Memory B cell (primary cell): ENCODE results near the gene MYO6.

Source experiments
- ATAC-seq: fragments of 150-1000 bp; cut with Tn5 transposase; 2 replicates; pipeline ENCODE4 v1.10.0; 2021; ENCODE audit warnings: low read depth, mild to moderate bottlenecking, moderate library complexity
- DNase-seq, 2 donors: peaks; one replicate each; pipeline ENCODE4 v3.0.0; 2022; ENCODE audit warnings: low spot score in 2 of 2
- H3K27ac Mint-ChIP-seq: one replicate; pipeline ENCODE4 v1.8.0; 2022; ENCODE audit warnings: mild to moderate bottlenecking, moderate library complexity, mixed read lengths
- H3K27me3 Mint-ChIP-seq: one replicate; pipeline ENCODE4 v1.8.0; 2022; ENCODE audit warnings: mixed read lengths
- H3K36me3 Mint-ChIP-seq: one replicate; pipeline ENCODE4 v1.8.0; 2022; ENCODE audit warnings: mild to moderate bottlenecking, mixed read lengths
- H3K4me1 Mint-ChIP-seq: one replicate; pipeline ENCODE4 v1.8.0; 2022; ENCODE audit warnings: mixed read lengths
- H3K4me3 Mint-ChIP-seq: one replicate; pipeline ENCODE4 v1.8.0; 2022; ENCODE audit warnings: mild to moderate bottlenecking, moderate library complexity, mixed read lengths
- H3K9me3 Mint-ChIP-seq: one replicate; pipeline ENCODE4 v1.8.0; 2022; ENCODE audit warnings: mixed read lengths

MYO6 gene

GRCh38 chr6:75791881-75792280, 42.8 kb downstream of the MYO6 start:
- ATAC-seq (no peak), DNase-seq (no peak)
- Mint-ChIP-seq H3K9me3 (no peaks in the 10 kb centered on the region), H3K4me3 (no peak overlapping the region), H3K4me1 (no peaks in the 10 kb centered on the region), H3K27ac (no peak overlapping the region), H3K27me3 (peaks cover 5% of the 10 kb centered on the region), H3K36me3 (no peaks in the 10 kb centered on the region)

- DNase-seq: no peak
- Mint-ChIP-seq H3K36me3 (no peaks in the 10 kb centered on the region), H3K4me3 (no peak overlapping the region), H3K27me3 (no peaks in the 10 kb centered on the region), H3K9me3 (no peaks in the 10 kb centered on the region), H3K4me1 (no peaks in the 10 kb centered on the region), H3K27ac (no peak overlapping the region)
- no peak for ATAC-seq
Observed at GRCh38 chr6:75794351-75794846, 45.4 kb downstream of the MYO6 start.

DNA sequence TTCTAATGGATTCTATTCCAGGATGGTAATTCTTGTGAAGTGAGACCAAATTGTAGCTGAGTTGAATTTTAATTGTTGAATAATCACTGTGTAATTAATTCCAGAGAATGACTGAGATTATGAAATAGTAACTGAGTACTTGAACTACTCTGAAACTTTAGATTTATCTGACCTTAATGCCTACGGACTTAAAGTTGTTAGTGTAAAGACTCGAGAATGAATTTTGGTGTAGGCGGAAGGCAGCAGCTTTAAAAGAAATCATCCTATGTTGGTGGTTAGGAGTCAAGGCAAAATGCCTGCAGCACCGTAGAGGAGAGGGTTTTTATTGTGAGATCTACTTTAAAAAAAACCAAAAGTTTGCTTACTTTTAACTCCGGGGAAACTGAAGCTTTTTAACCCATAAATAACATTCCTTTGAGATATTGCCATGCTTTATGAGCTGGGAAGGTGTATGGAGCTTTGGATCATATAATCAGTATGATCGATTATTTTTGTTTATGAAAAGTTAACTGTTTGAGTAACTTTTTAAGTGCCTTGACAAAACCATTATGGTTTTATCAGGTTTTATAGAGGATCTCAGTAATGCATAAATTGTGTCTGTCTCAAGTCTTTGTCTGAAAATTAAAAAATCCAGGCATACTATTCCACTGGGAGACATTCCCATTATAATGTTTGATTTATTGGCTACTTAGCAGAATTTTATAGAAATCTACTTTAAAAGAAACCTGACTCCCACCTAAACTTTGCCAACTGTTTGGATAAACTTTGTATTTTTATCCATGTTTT, 46.1 kb downstream of the MYO6 start:
- Mint-ChIP-seq H3K4me1 (no peaks in the 10 kb centered on the region), H3K9me3 (no peaks in the 10 kb centered on the region), H3K27ac (no peak overlapping the region), H3K4me3 (no peak overlapping the region), H3K27me3 (no peaks in the 10 kb centered on the region), H3K36me3 (no peaks in the 10 kb centered on the region)
- ATAC-seq: no peak
- DNase-seq: no peak

GRCh38 chr6:75796723-75797122, 47.7 kb downstream of the MYO6 start:
- Mint-ChIP-seq H3K4me3 (no peak overlapping the region), H3K9me3 (no peaks in the 10 kb centered on the region), H3K4me1 (no peaks in the 10 kb centered on the region), H3K27ac (no peak overlapping the region), H3K36me3 (no peaks in the 10 kb centered on the region), H3K27me3 (peaks cover 2% of the 10 kb centered on the region)
- DNase-seq (no peak), ATAC-seq (no peak)

DNA sequence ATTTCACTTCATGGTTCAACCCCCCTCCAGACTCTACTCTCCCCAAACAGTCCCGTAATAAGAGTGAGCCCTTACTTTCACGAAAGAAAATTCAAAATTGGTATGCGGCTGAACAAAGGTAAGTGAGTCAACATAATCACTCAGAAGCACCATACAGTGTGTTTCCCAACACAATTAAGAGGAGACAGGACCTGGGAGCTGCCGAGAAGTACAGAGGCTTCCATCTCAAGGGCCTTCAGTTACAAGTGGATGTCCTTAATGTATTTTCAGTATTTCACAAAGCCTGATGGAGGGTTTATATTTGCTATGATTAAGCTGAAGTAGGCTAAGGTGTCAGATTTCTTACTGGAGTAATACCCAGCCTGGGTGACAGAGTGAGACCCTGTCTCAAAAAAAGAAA, 51.1 kb downstream of the MYO6 start:
- Mint-ChIP-seq H3K4me3 (no peak overlapping the region), H3K36me3 (no peaks in the 10 kb centered on the region), H3K4me1 (no peaks in the 10 kb centered on the region), H3K9me3 (no peaks in the 10 kb centered on the region), H3K27me3 (peaks cover 2% of the 10 kb centered on the region), H3K27ac (no peak overlapping the region)
- ATAC-seq (no peak), DNase-seq (no peak)

DNA sequence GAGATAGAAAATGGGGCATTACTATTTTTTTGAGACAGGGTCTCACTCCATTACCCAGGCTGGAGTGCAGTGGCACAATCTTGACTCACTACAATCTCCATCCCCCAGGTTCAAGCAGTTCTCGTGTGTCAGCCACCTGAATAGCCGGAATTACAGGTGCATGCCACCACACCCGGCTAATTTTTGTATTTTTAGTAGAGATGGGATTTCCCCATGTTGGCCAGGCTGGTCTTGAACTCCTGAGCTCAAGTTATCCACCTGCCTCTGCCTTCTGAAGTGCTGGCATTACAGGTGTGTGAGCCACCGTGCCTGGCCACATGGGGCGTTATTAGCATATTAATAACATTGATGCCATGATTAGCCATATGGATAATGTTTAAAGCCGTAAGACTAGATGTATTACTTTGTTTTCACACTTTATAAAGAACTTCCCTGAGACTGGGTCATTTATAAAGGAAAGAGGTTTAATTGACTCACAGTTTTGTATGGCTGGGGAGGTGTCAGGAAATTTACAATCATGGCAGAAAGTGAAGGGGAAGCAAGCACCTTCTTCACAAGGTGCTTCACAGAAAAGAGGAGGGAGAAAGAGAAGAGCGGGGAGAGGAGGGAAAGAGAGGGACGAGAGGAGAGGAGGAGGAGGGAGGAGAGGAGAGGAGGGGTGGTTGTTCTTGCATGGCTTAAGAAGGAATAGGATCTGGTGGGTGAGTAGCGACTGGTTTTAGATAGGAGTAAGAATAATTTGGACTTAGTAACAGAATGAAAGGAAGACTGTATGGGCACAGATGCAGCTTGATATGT, 51.9 kb downstream of the MYO6 start:
- Mint-ChIP-seq H3K27ac (no peak overlapping the region), H3K27me3 (peaks cover 2% of the 10 kb centered on the region), H3K4me3 (no peak overlapping the region), H3K9me3 (no peaks in the 10 kb centered on the region), H3K36me3 (no peaks in the 10 kb centered on the region), H3K4me1 (no peaks in the 10 kb centered on the region)
- no peak for ATAC-seq
- no peak for DNase-seq

DNA sequence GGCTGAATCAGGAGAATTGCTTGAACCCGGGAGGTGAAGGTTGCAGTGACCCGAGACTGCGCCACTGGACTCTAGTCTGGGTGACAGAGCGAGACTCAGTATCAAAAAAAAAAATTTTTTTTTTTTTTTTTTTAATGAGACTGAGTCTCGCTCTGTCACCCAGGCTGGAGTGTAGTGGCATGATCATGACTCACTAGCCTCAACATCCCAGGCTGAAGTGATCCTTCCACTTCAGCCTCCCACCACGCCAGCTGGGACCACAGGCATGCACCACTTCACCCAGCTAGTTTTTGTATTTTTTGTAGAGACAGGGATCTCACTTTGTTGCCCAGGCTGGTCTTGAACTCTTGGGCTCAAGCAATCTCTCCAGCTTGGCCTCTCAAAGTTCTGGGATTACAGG, 53.3 kb downstream of the MYO6 start:
- DNase-seq (no peak), ATAC-seq (no peak)
- Mint-ChIP-seq H3K4me1 (no peaks in the 10 kb centered on the region), H3K27ac (no peak overlapping the region), H3K4me3 (no peak overlapping the region), H3K36me3 (no peaks in the 10 kb centered on the region), H3K27me3 (peaks cover 2% of the 10 kb centered on the region), H3K9me3 (no peaks in the 10 kb centered on the region)

DNA sequence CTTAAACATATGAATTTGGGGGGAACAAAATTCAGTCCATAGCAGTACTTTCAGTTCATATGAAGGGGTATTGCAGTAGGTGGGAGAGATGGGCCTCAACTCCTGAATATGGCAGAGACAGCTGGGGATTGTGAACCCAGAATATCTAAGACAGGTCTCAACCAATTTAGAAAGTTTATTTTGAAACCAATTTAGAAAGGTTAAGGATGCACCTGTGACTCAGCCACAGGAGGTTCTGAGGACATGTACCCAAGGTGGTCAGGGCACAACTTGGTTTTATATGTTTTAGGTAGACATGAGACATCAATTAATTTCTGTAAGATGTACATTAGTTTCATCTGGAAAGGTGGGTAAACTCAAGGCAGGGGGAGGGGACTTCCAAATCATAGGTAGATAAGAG, 59.5 kb downstream of the MYO6 start:
- peaks cover 3% of the 10 kb centered on the region for H3K27me3 Mint-ChIP-seq
- no peak overlapping the region for H3K27ac Mint-ChIP-seq
- DNase-seq (no peak), ATAC-seq (no peak)
- no peak overlapping the region for H3K4me3 Mint-ChIP-seq
- no peaks in the 10 kb centered on the region for H3K4me1 Mint-ChIP-seq
- H3K36me3 Mint-ChIP-seq: no peaks in the 10 kb centered on the region
- H3K9me3 Mint-ChIP-seq: peaks cover 3% of the 10 kb centered on the region

DNA sequence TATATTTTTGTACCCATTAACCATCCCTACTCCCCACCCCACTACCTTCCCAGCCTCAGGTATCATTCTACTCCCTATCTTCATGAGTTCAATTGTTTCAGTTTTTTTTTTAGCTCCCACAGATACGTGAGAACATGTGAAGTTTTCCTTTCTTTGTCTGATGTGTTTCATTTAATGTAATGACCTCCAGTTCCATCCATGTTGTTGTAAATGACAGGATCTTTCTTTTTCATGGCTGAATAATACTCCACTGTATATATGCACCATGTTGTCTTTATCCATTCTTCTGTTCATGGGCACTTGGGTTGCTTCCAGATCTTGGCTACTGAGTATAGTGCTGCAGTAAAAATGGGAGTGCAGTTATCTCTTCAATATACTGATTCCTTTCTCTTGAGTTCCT, 63.5 kb downstream of the MYO6 start:
- ATAC-seq: no peak
- Mint-ChIP-seq H3K4me1 (no peaks in the 10 kb centered on the region), H3K27me3 (peaks cover 8% of the 10 kb centered on the region), H3K9me3 (peaks cover 3% of the 10 kb centered on the region), H3K36me3 (no peaks in the 10 kb centered on the region), H3K4me3 (no peak overlapping the region), H3K27ac (no peak overlapping the region)
- DNase-seq: no peak

DNA sequence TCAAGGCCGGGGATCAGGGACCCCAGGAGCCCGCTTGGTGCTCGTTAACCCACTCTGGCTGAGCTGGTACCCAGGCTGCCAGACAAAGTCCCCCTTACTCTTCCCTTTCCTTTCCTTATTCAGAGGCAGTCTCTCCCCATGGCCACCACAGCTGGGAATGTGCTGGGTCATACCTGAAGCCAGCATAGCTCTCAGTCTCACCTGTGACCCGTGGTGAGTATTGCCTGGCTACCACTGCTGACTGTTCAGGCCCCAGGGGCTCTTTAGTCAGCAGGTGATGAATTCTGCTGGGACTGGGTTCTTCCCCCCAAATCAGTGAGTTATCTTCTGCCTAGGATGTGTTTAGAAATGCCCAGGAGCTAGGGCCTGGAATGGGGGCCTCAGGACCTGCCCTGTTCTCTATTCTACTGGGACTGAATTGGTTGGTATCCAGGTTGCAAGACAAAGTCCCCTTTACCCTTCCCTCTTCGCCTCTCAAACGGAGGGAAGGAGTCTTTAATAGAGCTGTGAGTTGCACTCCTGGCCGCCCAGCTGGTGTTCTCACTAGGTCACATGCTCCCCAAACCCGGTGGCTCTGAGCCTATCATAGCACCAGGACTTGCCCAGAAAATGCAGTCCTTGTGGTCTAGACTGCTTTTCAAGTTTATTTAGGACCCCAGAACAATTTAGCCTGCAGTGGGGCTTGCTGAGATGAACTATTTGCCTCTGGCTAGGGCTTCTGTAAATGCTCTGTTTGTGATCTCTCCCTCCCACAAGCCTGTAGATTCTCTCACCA, 64.6 kb downstream of the MYO6 start:
- H3K27ac Mint-ChIP-seq: no peak overlapping the region

DNA sequence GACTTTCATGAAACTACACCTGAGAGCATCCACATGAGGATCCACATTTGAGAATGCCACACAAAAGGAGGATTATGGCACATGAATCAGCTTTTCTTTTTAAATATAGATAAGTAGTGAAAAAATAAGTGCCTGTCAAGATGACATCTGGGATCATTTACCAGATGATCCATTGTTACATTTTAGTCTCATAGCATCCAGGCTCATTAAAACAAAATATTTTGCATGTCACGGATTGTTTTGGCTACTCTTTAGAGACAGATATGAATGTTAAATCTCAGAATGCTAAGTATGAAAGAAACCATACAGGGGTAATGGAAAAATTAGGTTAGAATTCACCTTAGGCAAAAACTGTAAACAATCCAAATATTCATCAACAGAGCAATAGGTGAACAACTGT, 66.7 kb downstream of the MYO6 start:
- Mint-ChIP-seq H3K9me3 (peaks cover 3% of the 10 kb centered on the region), H3K36me3 (no peaks in the 10 kb centered on the region), H3K27ac (no peak overlapping the region), H3K4me3 (no peak overlapping the region), H3K27me3 (peaks cover 8% of the 10 kb centered on the region), H3K4me1 (no peaks in the 10 kb centered on the region)
- DNase-seq (no peak), ATAC-seq (no peak)

More for the DNA sequence above, 64.6 kb downstream of the MYO6 start:
- H3K36me3 Mint-ChIP-seq: no peaks in the 10 kb centered on the region
- H3K4me3 Mint-ChIP-seq: no peak overlapping the region
- H3K4me1 Mint-ChIP-seq: no peaks in the 10 kb centered on the region
- peaks cover 8% of the 10 kb centered on the region for H3K27me3 Mint-ChIP-seq
- DNase-seq (no peak), ATAC-seq (no peak)
- peaks cover 3% of the 10 kb centered on the region for H3K9me3 Mint-ChIP-seq

DNA sequence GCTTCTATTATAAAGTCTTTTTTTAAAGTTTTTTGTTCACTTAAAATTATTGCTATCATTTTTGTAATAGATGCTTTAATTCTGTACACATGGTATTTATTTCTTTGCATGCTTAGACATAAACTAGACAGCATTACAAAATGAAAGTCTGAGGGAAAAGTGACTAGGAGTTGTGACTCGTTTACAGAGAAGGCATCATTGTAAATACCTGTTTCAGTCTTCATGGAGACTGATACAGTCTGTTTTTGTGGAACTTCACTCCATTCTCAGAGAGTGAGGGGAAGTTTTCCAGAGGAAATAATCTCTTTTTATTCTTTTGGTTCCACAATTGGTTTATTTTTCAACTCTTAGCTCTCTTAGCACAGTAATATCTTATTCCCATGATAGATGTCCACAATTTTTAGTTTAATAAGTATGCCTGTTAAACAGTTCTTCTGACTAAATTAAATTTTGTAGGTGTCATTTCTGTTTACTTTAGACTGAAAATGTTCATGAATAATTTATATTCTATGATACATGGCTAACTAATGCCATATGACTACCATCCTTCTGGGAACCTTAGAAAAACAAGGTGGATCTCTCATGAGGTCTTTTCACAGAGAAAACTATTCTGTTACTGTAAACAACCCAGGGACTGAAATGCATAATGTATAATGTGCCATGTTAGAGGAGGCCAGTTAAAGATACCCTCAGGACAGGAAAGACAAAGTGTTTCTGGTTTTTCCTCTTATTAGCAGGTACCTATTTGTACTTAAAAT, 69.2 kb downstream of the MYO6 start:
- Mint-ChIP-seq H3K27me3 (peaks cover 6% of the 10 kb centered on the region), H3K9me3 (no peaks in the 10 kb centered on the region), H3K36me3 (no peaks in the 10 kb centered on the region), H3K4me1 (no peaks in the 10 kb centered on the region), H3K4me3 (no peak overlapping the region), H3K27ac (no peak overlapping the region)
- DNase-seq (no peak), ATAC-seq (no peak)

GRCh38 chr6:75819776-75820487, 70.9 kb downstream of the MYO6 start:
- no peak overlapping the region for H3K4me3 Mint-ChIP-seq

More at GRCh38 chr6:75819776-75820487, 70.9 kb downstream of the MYO6 start:
- H3K4me1 Mint-ChIP-seq: no peaks in the 10 kb centered on the region
- ATAC-seq: no peak
- DNase-seq: no peak
- H3K27ac Mint-ChIP-seq: no peak overlapping the region
- H3K27me3 Mint-ChIP-seq: peaks cover 1% of the 10 kb centered on the region
- no peaks in the 10 kb centered on the region for H3K9me3 Mint-ChIP-seq
- H3K36me3 Mint-ChIP-seq: no peaks in the 10 kb centered on the region
